Measurements from ENCODE around the gene CBX4.

GRCh38 chr17:79830303-79830702 lies 8.9 kb downstream of the CBX4 start:
- TF ChIP-seq, protein P1, sequence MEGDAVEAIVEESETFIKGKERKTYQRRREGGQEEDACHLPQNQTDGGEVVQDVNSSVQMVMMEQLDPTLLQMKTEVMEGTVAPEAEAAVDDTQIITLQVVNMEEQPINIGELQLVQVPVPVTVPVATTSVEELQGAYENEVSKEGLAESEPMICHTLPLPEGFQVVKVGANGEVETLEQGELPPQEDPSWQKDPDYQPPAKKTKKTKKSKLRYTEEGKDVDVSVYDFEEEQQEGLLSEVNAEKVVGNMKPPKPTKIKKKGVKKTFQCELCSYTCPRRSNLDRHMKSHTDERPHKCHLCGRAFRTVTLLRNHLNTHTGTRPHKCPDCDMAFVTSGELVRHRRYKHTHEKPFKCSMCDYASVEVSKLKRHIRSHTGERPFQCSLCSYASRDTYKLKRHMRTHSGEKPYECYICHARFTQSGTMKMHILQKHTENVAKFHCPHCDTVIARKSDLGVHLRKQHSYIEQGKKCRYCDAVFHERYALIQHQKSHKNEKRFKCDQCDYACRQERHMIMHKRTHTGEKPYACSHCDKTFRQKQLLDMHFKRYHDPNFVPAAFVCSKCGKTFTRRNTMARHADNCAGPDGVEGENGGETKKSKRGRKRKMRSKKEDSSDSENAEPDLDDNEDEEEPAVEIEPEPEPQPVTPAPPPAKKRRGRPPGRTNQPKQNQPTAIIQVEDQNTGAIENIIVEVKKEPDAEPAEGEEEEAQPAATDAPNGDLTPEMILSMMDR (IDR thresholded peaks at IDR 0.05; ENCODE audit: low read length): no peak
- no peak for TF ChIP-seq EZH2phosphoT487 (IDR thresholded peaks at IDR 0.05; ENCODE audit: low read length)
- no peak for TF ChIP-seq EZH2 (optimal IDR thresholded peaks at IDR 0.05; ENCODE audit: low read depth, low read length)
